HG02610 (cell line): Measurements from ENCODE around the gene SF1.
"Not testable (repeated sequence)": the region's sequence is repeated elsewhere in the genome, so short reads cannot be mapped to it uniquely, and the experiment has no call there.

Experiments used
- ATAC-seq: cut with Tn5 transposase; IDR thresholded peaks from one replicate; pipeline ENCODE4 v1.9.1; 2021; ENCODE audit warnings: mild to moderate bottlenecking, moderate library complexity; ENCODE audit not compliant: unreplicated experiment

The SF1 gene

GRCh38 chr11:64778473-64779298 is at the start of gene SF1:
Gene SF1 (minus strand): TSS chr11:64778542. CDS start chr11:64778392, 150 bp downstream.
- ATAC-seq: peak; percentile 81

GRCh38 chr11:64827451-64827839 is 49.1 kb upstream of the SF1 start:
- no peak for ATAC-seq

GRCh38 chr11:64826578-64827450 is 48.5 kb upstream of the SF1 start:
- no peak for ATAC-seq

- no peak for ATAC-seq
Observed at GRCh38 chr11:64826062-64826461, 47.7 kb upstream of the SF1 start.

- ATAC-seq: no peak
Observed at GRCh38 chr11:64823568-64824119, 45.3 kb upstream of the SF1 start.

- no peak for ATAC-seq
Observed at GRCh38 chr11:64817476-64817875, 39.1 kb upstream of the SF1 start.

- not testable (repeated sequence) for ATAC-seq
Observed at GRCh38 chr11:64815433-64815832, 37.1 kb upstream of the SF1 start.

GRCh38 chr11:64814712-64815187 is 36.4 kb upstream of the SF1 start:
- peak; percentile 58 for ATAC-seq

GRCh38 chr11:64813826-64814225 is 35.5 kb upstream of the SF1 start:
- ATAC-seq: no peak

- no peak for ATAC-seq
Observed at GRCh38 chr11:64810891-64811272, 32.5 kb upstream of the SF1 start.

GRCh38 chr11:64810271-64810890 is 32.0 kb upstream of the SF1 start, which contains the start of gene MEN1:
Gene MEN1 (minus strand): TSS chr11:64810551. CDS start chr11:64810109, 442 bp downstream.
- ATAC-seq: peak; percentile 57

- no peak for ATAC-seq
Observed at GRCh38 chr11:64809781-64810241, 31.5 kb upstream of the SF1 start.

- no peak for ATAC-seq
Observed at GRCh38 chr11:64805481-64805880, 27.1 kb upstream of the SF1 start.

- ATAC-seq: no peak
Observed at GRCh38 chr11:64804346-64805210, 26.2 kb upstream of the SF1 start.

- ATAC-seq: no peak
Observed at GRCh38 chr11:64803846-64804345, 25.6 kb upstream of the SF1 start.

GRCh38 chr11:64803158-64803845 is 25.0 kb upstream of the SF1 start, which contains the start of gene MAP4K2:
Gene MAP4K2 (minus strand): TSS chr11:64803214. CDS start chr11:64803149, 65 bp downstream.
- peak; percentile 57 for ATAC-seq

GRCh38 chr11:64802370-64803157 is 24.2 kb upstream of the SF1 start:
- no peak for ATAC-seq
